HG02588 (cell line): Measurements from ENCODE around the gene NEUROD4.

Source experiments
- ATAC-seq: cut with Tn5 transposase; IDR thresholded peaks from one replicate; pipeline ENCODE4 v1.9.1; 2021; ENCODE audit warnings: mild to moderate bottlenecking, moderate library complexity; ENCODE audit not compliant: unreplicated experiment

The NEUROD4 gene

GRCh38 chr12:55058082-55058481, 38.3 kb downstream of the NEUROD4 start:
- ATAC-seq = no peak

DNA sequence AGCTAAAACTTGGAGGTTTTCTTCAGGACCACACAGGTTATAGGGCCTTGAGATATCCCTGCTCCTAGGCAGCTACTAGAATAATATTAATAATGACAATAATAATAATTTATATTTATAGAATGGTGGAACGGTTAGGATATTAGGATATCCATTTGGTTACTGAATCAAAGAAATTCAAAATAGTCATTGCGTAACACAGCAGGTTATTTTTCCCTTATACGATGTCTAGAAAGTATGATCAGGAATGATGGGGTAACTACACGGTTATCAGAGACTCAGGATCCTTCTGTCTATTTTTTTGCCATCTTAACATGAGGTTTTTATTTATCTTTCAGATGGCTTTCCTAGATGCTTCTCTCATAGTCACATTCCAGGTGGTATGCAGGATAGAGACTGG, 39.0 kb downstream of the NEUROD4 start:
- ATAC-seq = no peak

GRCh38 chr12:55060470-55060869, 40.7 kb downstream of the NEUROD4 start:
- peak; percentile 99 for ATAC-seq

DNA sequence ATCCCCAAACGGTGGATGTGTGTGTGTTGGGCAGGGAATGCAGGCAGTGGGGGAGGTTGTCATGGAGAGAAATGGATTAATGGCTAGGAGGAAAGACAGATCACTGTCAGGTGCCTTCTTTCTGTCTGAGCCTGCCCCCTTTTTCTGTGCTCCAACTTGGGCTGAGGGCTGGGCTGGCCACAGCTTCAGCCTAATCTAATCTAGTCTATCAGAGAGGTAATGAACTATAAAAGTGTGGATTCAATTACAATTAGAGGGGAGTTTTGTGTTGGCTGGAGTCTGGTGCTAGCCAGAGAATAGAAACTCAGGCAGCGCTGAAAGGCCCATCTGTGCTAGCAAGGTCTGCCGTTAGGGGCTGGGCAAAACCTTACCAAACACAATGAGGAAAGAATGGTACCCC, 41.2 kb downstream of the NEUROD4 start:
- no peak for ATAC-seq

GRCh38 chr12:55063291-55063690, 43.5 kb downstream of the NEUROD4 start:
- no peak for ATAC-seq

- no peak for ATAC-seq
Observed at GRCh38 chr12:55065535-55065934, 45.8 kb downstream of the NEUROD4 start.

GRCh38 chr12:55067701-55068100, 47.9 kb downstream of the NEUROD4 start:
- no peak for ATAC-seq

DNA sequence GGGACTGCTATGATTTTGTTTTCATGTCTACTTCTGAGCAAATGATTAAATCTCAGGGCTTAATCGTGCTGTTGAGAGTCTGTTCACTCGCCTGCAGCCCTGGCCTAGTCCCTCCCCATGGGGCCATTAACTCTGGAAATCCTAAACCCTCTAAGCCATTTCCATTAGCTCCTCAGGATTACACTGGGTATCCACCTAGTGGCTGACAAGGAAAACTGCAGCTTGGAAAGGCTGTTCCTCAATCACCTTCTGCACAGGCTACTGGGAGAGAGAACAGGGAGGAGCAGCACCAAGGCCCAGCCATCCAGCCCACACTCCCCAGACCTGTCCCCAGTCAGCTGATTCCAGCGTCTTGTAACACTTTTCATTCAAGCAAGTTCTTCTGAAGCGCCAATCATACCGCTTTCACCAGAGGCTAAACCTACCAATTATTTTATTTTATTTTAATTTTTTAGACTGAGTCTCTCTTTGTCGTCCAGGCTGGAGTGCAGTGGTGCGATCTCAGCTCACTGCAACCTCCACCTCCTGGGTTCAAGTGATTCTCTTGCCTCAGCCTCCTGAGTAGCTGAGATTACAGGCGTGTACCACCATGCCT, 48.7 kb downstream of the NEUROD4 start:
- peak; percentile 68 for ATAC-seq

- ATAC-seq = peak; percentile 47
Observed at GRCh38 chr12:55072083-55072482, 52.3 kb downstream of the NEUROD4 start.

DNA sequence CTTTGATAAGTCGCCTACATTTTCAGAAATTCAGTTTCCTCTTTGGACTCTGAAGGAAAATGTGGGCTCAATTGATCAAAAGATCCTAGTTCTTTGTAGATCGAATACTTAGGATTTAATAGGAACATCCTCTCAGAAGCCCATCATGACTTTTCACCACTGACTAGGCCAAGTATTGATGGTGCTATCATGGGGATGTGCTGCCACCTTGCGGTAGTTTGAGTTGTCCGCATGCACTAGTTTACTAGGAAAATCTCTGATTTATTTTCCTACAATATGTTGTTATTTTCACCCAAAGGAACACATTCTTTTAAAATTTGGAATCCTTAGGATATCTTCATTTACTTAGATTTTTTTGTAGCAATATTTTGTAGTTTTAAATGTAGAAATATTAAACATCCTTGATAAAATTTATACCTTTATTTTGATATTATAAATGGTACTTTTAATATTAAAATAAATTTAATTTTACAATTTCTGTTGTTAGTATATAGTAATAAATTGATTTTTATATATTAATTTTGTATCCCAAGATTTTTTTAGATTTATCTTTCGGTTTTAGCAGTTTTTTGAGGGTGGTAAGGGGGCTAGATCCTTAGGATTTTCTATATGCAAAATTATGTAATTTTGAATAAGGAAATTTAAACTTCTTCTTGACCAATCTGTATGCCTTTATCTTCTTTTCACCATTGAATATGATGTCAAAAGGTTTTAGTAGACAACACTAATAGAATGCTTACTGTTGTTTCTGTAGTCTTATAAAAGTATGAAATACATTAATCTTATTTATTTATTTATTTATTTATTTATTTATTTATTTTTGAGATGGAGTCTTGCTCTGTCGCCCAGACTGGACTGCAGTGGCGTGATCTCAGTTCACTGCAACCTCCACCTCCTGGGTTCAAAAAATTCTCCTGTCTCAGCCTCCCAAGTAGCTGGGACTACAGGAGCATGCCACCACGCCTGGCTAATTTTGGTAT, 53.6 kb downstream of the NEUROD4 start:
- no peak for ATAC-seq

GRCh38 chr12:55074806-55075205, 55.0 kb downstream of the NEUROD4 start:
- no peak for ATAC-seq
